NCI-H1436 treated with DMSO at 0.1 percent for 48 hours (cell line): Measurements from ENCODE around the gene ZNF746.
"Not testable (repeated sequence)": the region's sequence is repeated elsewhere in the genome, so short reads cannot be mapped to it uniquely, and the experiment has no call there.

Source experiments
- DNase-seq: peaks from one replicate; lab custom pipeline; 2025; lab: John Stamatoyannopoulos, UW

Gene ZNF746

GRCh38 chr7:149497467-149498261 is at the start of gene ZNF746:
ZNF746 (minus strand) TSS chr7:149497809; CDS start chr7:149497536, 273 bp downstream.
- peak; percentile 19 for DNase-seq

- DNase-seq = no peak
Observed at GRCh38 chr7:149547126-149547525, 49.5 kb upstream of the ZNF746 start.

DNA sequence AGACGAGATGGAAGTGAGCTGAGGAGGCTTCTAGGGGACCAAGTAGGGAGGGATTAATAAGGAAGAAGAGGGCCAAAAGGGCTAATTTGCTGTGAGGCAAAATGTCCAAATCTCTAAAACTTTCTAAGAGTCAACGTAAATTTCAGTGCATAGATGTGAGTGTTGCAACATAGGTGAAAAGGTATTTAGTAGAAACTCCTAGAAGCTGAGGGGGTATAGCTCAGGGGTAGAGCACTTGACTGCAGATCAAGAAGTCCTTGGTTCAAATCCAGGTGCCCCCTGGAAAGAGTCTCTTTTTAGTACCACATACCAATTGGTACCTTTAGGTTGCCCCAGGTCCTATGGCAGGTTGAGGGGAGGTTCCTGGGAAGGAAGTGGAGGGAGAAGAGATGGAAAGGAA is 48.7 kb upstream of the ZNF746 start:
- no peak for DNase-seq

DNA sequence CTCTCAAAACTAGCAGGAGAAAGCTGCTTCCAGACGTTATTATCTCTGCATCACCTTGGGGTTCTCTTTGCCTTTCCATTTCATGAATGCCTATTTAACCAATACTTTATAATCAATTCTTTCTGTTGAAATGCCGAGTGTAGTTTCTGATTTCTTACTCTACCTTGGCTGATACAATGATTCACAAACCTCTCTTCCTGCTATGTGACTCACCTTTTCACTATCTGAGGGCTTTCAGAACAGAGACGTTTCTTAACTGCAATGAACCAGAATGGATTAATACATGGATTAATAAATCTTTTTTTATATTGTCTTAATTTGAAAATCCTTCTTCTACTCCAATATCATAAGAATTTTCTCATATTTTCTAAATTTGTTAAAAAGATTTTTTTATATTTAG is 46.4 kb upstream of the ZNF746 start:
- DNase-seq = no peak

GRCh38 chr7:149532654-149533053 is 35.0 kb upstream of the ZNF746 start:
- DNase-seq = no peak

DNA sequence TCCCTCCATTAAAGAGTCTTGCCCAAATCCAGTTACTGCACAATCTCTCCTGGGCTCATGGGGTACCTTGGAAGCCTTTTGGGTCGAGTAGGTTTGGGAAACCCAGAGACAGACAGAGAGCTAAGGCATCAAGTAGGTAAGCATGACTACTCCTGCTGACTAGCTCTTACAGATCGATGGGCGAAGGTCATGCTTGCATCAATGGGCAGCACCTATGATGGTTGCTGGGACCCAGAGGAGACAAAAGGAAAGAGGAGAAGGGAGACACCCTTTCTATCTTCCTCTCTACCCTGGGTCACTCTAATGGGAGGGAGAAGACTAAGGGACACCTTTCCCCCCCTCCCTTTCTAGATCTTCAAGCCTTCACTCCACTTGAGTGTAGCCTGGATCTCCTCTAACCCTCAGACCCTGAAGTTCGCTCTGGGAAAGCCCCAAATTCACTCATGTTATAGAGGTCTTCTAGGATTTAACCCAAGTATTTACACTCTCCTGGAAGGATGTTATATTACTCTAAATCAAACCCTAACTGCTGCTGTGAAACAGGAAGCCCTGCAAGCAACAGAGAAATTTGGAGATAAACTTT is 31.6 kb upstream of the ZNF746 start:
- DNase-seq = no peak

GRCh38 chr7:149527414-149527813 is 29.8 kb upstream of the ZNF746 start:
- DNase-seq = no peak

GRCh38 chr7:149525280-149525679 is 27.7 kb upstream of the ZNF746 start:
- DNase-seq = no peak

DNA sequence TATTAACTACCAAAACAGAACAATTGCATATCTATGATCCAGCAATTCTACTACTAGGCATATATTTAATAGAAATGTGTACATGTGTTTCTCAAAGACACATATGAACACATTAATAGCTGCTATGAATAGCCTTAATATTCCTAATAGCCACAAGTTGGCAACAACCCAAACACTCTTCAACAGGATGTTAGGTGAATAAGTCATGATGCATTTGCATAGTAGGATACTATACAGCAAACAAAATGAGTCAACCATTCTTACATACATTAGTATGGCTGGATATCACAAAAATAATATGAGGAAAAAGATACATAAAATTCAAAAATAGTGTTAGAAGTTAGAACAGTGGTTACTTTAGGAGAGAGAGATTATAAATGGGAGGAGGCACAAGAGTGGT is 26.8 kb upstream of the ZNF746 start:
- DNase-seq = no peak

DNA sequence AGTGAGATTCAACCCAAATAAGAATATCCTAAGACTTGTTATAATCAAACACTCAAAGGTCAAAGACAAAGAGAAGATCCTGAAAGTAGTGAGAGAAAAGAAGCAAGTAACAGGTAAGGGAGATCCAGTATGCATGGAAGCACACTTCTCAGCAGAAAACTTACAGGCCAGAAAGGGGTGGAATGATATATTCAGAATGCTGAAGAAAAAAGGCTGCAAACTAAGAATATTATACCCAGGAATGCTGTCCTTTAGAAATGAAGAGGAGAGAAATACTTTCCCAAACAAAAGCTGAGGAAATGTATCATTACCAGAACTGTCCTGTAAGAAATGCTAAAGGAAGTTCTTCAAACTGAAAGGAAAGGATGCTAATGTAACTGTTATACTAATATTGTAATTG is 12.6 kb upstream of the ZNF746 start:
- DNase-seq = no peak

- DNase-seq = no peak
Observed at GRCh38 chr7:149509774-149510173, 12.2 kb upstream of the ZNF746 start.

- no peak for DNase-seq
Observed at GRCh38 chr7:149505551-149505950, 7.9 kb upstream of the ZNF746 start.

DNA sequence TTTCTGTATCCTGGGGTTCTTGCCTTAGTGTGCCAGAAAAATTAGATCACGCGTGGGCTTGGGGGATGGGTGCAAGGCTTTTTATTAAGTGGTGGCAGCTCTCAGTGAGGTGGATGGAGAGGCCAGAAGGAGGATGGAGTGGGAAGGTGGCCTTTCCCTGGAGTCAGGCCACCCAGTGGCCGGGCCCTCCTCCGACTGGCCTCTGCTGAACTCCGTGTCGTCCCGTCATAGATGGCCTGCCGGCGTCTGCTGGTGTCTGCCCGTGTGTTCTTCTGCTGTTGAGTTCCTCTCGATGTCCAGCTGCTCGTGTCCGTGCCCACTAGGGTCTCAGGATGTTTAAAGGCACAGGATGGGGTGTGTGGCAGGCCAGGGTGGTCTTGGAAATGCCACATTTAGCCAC is 4.0 kb upstream of the ZNF746 start:
- DNase-seq = no peak

GRCh38 chr7:149500910-149501309 is 3.3 kb upstream of the ZNF746 start:
- DNase-seq = no peak

DNA sequence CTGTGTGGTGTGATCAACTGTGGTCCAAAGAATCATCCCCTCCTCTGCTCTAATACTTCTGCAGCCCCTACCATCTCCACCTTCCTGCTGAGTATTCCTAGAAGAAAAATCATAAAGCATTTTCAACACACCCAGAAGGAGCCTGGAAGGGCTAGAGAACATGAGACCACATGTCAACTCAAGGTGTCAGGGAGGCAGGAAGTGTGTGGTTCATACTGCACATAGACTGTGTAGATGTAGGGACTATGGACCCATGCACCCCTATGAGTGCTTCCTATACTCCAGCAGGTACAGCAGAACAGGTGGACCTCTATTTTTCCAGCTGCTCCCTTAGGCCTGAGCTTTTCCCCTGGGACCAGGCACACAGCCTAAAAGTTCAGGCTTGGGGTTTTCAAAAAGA is 2.6 kb upstream of the ZNF746 start:
- no peak for DNase-seq

DNA sequence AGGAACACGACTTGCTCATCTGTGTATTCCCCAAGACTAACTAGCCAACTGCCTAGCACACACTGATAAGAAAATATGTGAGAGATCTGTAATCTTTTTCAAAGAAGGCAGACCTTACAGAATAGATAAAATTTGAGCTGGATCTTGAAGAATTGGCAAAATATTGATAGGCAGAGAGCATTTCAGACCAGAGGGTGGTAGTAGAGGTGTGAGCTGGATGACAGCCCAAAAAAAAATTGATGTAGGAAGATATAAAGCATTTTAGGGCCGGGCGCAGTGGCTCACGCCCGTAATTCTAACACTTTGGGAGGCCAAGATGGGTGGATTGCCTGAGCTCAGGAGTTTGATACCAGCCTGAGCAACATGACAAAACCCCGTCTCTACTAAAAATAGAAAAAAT is 1.2 kb upstream of the ZNF746 start:
- DNase-seq = no peak

- no peak for DNase-seq
Observed at GRCh38 chr7:149496642-149497391, 792 bp downstream of the ZNF746 start.

GRCh38 chr7:149495785-149496641 is 1.6 kb downstream of the ZNF746 start:
- no peak for DNase-seq

DNA sequence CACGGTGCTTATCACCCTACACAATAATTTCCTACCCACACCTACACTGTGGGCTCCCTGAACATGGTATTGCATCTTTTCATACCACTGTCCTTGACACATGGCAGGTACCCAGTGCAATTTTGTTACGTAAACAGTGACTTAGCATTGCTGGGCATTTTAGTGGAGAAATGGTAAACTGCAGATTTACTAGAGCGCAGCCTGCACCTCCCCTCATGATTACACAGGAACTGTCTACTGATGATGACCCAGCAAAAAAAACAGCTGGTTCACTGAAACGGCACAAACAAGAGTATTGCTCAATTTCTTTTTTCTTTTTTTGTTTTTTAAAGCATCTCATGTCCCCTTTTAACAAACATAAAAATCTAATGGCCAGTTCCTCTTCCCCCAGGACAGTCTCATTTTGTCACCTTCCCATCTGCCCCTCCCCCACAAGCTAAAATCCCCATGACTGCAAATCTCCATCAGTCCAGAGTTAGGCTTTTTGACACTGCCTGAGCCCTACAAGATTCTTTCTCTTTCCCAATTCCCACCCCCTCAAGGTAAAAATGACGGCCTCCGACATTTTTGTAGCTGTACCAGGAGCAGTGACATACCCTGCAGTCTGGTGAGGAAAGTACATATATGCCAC is 2.8 kb downstream of the ZNF746 start:
- no peak for DNase-seq

DNA sequence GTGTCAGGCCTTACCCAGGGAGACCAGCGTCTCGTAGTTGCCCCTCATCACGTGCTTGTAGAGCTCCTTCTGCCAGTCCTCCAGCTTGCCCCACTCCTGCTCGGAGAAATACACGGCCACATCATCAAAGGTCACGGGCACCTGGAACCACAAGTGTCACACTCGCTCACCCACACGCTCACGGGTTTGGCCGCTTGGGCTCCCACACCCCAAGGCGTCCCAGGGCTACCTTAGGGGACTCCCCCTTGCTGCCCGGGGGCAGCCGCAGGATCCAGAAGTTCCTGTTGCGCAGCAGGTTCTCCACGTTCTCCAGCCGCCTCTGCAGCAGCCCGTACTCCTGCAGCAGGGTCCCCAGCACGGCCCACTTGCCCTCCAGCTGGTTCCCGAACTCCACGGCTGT is 3.6 kb downstream of the ZNF746 start:
- not testable (repeated sequence) for DNase-seq

- no peak for DNase-seq
Observed at GRCh38 chr7:149493366-149493765, 4.2 kb downstream of the ZNF746 start.
